Thoracic aorta (tissue), 2 donors: ENCODE measurements around the gene DNAH11. TPM values are rescaled to one million over a fixed set of nuclear protein-coding genes. Genes with fewer than 3 reads are reported as not detected.

ENCODE experiments used
- ATAC-seq: fragments of 150-250 bp; one replicate; pipeline ENCODE4 v1.8.0; 2017; ENCODE audit warnings: low read depth; ENCODE audit not compliant: insufficient number of reproducible peaks, low FRiP score
- DNase-seq: peaks from one replicate; pipeline ENCODE4 v3.0.0-alpha.2; 2020; ENCODE audit warnings: low spot score
- H3K27ac ChIP-seq, 2 donors: fragments of 200-600 bp; sonication (generic); 1 replicate in 1 of 2; 2 replicates in 1 of 2; pipeline ENCODE4 v1.5.1; 2016; ENCODE audit warnings: mild to moderate bottlenecking in 2 of 2, moderate library complexity in 2 of 2
- H3K27me3 ChIP-seq: fragments of 200-600 bp; sonication (generic); replicated peaks from 2 replicates; pipeline ENCODE4 v1.6.0; 2016; ENCODE audit warnings: mild to moderate bottlenecking; ENCODE audit not compliant: insufficient read depth
- H3K36me3 ChIP-seq: fragments of 200-600 bp; sonication (generic); one replicate; pipeline ENCODE4 v1.5.1; 2016
- H3K4me1 ChIP-seq, 2 donors: fragments of 200-600 bp; sonication (generic); 1 replicate in 1 of 2; 2 replicates in 1 of 2; pipeline versions ENCODE4 v1.5.1 to v1.6.0; 2016; ENCODE audit warnings: low read depth in 2 of 2, mild to moderate bottlenecking in 1 of 2; ENCODE audit not compliant: control insufficient read depth in 1 of 2
- H3K4me3 ChIP-seq: fragments of 200-600 bp; sonication (generic); 2 replicates; pipeline ENCODE4 v1.5.1; 2016; ENCODE audit warnings: mild to moderate bottlenecking
- H3K9me3 ChIP-seq: fragments of 200-600 bp; sonication (generic); 2 replicates; pipeline ENCODE4 v1.5.1; 2016
- total RNA-seq, 2 donors: library from RNA; depleted of rRNA; stranded (reverse); fragments of >200 nt; gene quantifications; one replicate each; pipeline versions ENCODE4 v1.1.0 to v1.2.3, GENCODE V29; 2016
- TF ChIP-seq, protein P1 (sequence below): fragments of 200-600 bp; sonication (generic); IDR thresholded peaks from one replicate; pipeline ENCODE4 v1.5.1; 2019; ENCODE audit warnings: antibody characterized with exemption

The DNAH11 gene
- total RNA-seq, 2 donors from 2014 or later: 1.9 to 16.2 TPM

DNA sequence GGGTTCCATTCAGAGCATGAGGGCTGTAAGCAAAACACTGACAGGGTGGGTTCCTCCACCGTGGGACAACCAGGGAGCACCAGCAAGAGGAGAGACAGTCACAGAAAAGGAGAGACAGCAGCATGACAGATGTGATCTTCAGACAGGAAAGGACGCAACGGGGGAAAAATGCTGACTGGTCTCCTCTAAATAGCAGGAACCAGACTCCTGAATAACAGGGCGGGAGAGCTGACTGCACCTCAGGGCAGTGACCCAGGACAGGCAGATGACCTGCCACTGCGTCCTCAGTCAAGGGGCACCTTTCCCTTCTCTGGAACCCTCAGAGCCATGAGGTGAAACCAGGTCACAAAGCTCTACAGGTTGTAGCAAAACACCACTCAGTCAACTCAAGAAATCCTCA is 365.9 kb downstream of the DNAH11 start:
- Histone ChIP-seq H3K36me3 (no peaks in the 10 kb centered on the region), H3K27ac (no peak overlapping the region), H3K27me3 (no peaks in the 10 kb centered on the region), H3K9me3 (no peaks in the 10 kb centered on the region), H3K4me1 (no peaks in the 10 kb centered on the region), H3K4me3 (no peak overlapping the region)
- TF ChIP-seq, protein P1, sequence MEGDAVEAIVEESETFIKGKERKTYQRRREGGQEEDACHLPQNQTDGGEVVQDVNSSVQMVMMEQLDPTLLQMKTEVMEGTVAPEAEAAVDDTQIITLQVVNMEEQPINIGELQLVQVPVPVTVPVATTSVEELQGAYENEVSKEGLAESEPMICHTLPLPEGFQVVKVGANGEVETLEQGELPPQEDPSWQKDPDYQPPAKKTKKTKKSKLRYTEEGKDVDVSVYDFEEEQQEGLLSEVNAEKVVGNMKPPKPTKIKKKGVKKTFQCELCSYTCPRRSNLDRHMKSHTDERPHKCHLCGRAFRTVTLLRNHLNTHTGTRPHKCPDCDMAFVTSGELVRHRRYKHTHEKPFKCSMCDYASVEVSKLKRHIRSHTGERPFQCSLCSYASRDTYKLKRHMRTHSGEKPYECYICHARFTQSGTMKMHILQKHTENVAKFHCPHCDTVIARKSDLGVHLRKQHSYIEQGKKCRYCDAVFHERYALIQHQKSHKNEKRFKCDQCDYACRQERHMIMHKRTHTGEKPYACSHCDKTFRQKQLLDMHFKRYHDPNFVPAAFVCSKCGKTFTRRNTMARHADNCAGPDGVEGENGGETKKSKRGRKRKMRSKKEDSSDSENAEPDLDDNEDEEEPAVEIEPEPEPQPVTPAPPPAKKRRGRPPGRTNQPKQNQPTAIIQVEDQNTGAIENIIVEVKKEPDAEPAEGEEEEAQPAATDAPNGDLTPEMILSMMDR: no peak
- no peak for ATAC-seq
- no peak for DNase-seq

DNA sequence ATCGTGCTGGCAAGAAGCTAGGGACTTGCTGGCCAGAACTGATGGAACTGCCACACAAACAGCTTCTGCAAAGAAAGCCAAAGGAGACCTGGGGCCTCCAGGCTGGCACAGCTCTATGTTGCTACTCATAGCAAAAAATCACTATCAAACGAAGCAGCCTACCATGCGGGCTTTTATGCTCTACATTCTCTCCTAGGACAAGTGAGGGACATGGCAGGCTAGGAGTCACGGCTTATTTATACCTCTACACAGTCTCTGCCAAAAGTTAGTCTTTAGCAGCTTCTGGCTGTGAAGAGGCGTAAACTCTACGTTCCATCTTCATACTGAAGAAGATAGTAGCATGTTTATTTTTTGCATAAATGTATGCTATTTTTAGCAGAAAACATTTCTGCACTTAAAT is 367.4 kb downstream of the DNAH11 start:
- Histone ChIP-seq H3K27me3 (no peaks in the 10 kb centered on the region), H3K4me1 (no peaks in the 10 kb centered on the region), H3K27ac (no peak overlapping the region), H3K9me3 (no peaks in the 10 kb centered on the region), H3K4me3 (no peak overlapping the region), H3K36me3 (no peaks in the 10 kb centered on the region)
- ATAC-seq (no peak), DNase-seq (no peak)
- TF ChIP-seq, protein P1: no peak

DNA sequence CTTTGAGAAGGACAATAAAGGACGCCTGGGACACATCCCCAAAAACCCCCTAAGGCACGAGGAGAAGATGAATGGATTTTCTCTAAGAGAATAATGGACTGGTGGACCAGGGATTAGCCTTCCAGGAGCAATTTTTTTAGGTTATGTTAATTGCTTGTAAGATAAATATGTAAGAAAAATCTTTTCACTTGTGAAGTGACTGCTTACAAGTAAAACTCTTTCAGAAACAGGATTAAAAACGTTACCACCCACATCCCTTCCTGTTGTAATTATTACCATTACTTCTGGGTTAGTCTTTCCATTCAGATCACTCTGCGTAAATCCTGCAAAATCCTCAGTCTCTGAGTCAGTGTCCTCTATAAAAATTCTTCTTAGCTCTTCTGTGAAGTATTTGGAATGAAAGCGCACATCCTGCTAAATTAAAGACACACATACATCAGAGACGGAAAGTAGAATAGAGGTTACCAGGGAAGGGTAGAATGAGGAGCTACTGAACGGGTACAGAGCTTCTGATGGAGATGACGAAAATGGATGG is 368.6 kb downstream of the DNAH11 start:
- no peaks in the 10 kb centered on the region for H3K36me3 ChIP-seq

DNA sequence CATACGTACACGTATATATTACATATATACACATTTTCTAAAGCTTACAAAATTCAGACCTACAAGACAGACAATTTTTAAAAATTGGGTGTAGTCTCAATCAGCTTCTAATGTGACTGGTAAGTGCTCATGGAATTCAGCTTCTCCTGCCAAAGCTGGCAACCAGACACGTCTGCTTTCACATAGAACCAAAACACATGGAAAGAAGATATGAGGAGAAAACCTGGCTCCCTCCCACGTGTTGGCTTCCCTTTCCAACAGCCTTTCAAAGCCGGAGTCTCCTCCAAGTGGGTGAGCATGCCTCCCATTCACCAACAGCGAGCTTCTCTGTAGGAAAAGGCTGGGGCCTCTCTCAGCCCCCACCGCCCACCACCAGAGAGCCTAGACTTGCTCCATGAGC is 369.5 kb downstream of the DNAH11 start:
- TF ChIP-seq, protein P1: no peak
- Histone ChIP-seq H3K4me1 (no peaks in the 10 kb centered on the region), H3K9me3 (no peaks in the 10 kb centered on the region), H3K4me3 (no peak overlapping the region), H3K36me3 (no peaks in the 10 kb centered on the region), H3K27me3 (no peaks in the 10 kb centered on the region), H3K27ac (no peak overlapping the region)
- DNase-seq: no peak
- ATAC-seq: no peak

More for the DNA sequence above, 368.6 kb downstream of the DNAH11 start:
- Histone ChIP-seq H3K9me3 (no peaks in the 10 kb centered on the region), H3K27me3 (no peaks in the 10 kb centered on the region), H3K4me1 (no peaks in the 10 kb centered on the region), H3K4me3 (no peak overlapping the region), H3K27ac (no peak overlapping the region)
- TF ChIP-seq, protein P1: no peak
- no peak for DNase-seq
- ATAC-seq: no peak

DNA sequence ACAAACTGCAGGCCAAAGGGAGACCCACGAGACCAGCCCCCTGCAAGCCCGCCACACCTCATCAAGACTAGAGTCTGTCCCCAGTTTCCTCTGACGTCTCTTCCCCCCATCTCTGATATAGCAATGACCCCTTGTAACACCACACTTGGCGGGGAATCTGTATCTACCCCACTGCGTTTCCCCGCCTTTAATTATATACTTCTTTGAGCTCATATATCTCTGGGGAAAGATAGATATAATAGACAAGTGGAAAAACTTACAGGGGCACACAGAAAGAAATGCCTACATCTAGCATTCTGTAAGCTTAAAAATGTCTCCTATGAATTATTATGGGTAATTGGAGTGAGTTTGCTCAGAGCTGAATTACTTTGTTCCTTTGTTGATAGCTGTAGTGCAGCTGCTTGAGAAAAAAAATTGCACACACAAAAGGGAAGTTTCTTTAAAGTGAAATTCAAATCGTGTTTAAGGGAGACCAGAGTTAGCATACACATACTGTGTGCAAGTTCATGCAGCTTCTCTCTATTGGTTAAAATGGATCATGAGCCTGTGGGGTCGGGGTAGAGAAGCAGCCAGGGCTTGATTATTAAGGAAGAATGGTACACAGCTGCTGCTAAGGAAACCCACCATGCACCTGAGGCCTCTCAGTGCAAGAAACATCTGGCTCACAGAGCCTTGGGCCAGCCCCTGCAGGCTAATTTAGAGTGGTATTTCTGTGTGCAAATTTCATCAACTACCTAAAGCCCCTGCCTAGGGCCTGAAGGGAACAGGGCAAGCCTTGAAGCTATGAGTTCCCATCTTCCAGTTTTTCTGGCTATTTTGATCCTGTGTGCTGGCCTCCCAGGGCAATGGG is 370.3 kb downstream of the DNAH11 start:
- no peaks in the 10 kb centered on the region for H3K27me3 ChIP-seq
- TF ChIP-seq, protein P1: no peak
- H3K4me1 ChIP-seq: no peaks in the 10 kb centered on the region
- DNase-seq: no peak
- ATAC-seq: no peak
- H3K4me3 ChIP-seq: no peak overlapping the region
- H3K9me3 ChIP-seq: no peaks in the 10 kb centered on the region
- no peak overlapping the region for H3K27ac ChIP-seq
- H3K36me3 ChIP-seq: no peaks in the 10 kb centered on the region
